DMS153 treated with DMSO at 0.1 percent for 48 hours (cell line): Measurements from ENCODE around the gene GLS.
"Not testable (repeated sequence)": the region's sequence is repeated elsewhere in the genome, so short reads cannot be mapped to it uniquely, and the experiment has no call there.

ENCODE experiments used
- DNase-seq: peaks from one replicate; lab custom pipeline; 2025; ENCODE audit not compliant: unreplicated experiment; lab: John Stamatoyannopoulos, UW

The GLS gene

DNA sequence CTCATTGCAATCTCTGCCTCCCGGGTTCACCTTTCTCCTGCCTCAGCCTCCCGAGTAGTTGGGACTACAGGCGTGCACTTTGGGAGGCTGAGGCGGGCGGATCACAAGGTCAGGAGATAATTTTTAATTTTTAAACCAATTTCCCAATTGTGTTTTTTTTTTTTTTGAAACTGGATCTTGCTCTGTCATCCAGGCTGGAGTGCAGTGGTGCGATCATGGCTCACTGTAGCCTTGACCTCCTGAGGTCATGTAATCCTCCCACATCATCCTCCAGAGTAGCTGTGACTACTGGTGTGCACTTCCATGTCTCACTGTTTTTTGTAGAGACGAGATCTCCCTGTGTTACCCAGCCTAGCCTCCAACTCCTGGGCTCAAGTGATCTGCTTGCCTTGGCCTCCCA lies 49.3 kb downstream of the GLS start:
- DNase-seq, result no peak

DNA sequence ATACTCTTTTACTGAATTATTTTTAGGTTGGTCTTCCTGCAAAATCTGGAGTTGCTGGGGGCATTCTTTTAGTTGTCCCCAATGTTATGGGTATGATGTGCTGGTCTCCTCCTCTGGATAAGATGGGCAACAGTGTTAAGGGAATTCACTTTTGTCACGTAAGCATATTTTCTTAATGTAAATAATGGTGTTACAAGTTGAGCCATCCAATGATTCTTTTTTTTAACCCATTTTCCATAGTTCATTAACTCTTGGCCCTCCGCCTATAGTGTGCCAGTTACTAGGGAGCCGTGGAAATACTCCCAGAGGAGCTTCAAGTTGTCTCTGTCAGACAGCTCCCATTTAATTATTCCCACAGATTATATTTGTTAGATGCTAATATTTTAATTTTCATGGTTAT lies 49.8 kb downstream of the GLS start:
- DNase-seq, result no peak

DNA sequence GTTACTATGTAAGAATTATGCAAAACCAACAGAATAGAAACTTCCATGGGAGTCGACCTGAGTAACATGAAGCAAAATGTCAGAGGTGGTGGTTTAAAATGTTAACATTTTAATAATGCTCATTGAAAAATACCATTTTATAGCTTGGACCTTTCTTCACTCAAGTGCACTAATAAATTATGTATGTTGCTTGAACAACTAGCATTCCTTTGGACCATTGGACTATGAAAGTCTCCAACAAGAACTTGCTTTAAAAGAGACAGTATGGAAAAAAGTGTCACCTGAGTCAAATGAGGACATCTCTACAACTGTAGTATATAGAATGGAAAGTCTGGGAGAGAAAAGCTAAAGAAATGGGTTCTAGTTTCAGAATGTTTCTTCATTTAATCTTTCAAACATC lies 51.9 kb downstream of the GLS start:
- no peak for DNase-seq

DNA sequence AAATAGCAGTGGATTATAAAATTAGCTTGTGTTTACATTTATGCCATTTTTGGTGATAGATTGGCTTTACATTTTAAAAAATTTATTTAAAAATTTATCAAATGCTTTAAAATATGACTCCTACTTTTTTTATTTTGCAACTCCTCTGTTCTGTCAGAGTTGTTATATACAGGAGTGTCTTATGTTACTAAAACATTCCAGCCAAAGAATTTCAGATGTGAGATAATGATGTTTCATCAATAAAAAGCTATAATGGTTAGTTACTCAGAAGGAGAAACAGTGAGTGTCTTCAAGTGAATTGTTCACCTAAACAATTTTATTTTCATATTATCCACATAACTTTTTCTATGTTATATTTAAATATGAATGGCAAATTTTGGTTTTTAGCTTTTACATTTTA lies 52.7 kb downstream of the GLS start:
- no peak for DNase-seq

DNA sequence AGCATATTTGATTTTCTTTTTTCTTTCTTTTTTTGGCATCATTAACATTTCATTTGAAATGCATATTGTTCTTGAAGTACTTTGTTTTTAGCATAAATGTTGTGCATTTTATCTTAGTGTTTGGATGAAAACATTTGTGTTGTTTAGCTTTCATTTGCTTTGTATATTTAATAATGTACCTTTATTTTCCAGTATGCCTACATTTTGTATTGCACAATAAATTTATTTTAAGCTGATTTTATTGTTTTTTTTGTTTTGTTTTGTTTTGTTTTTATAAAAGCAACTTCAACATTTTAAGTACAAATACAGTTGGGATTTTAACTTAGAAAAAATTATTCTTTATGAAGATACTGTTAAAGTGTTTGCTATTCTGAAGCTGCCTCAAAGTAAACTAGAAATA lies 54.4 kb downstream of the GLS start:
- no peak for DNase-seq

DNA sequence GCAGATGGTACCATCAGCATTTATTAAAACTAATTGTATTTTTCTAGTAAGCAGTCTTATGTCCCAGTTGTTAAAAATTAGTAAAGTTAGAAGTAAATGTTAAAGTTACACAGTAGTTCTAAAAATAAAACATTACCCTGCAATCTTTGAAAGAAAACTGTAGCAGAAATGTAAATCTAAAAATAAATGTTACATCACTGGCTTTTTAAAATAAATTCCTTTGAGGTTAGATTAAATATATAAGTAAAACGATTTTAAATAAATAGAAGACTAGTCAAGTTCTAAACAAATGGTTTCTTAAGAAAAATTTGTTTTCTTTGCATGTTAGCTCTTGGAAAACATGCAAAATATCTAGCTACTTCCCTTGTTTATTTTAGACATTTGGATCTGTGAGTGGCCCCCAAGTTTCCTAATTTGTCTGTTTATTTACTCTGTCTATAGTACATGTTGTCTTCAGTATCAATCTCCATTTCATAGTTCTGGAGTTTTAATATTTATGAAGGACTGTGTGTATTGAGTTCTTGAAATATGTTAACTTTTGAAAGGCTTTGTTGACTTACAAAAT lies 58.2 kb downstream of the GLS start:
- DNase-seq, result no peak

DNA sequence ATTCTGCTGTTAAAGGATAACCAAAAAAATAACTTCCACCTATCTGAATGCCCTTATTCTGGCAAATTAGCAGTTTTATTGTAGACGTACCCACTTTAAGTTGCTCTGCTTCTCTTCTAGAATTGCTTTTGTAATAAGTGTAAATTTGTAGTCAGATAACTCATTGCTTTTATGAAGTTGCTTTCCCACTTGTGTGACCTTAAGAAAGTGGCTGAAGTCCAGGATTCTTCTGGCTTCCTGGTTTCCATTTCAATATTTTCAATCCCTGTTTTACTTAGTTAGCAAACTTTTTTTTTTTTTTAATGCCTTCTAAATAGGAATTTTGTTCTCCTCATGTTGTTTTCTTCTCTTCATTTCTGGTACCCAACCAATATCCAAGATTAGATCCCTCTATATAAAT lies 59.8 kb downstream of the GLS start:
- no peak for DNase-seq

DNA sequence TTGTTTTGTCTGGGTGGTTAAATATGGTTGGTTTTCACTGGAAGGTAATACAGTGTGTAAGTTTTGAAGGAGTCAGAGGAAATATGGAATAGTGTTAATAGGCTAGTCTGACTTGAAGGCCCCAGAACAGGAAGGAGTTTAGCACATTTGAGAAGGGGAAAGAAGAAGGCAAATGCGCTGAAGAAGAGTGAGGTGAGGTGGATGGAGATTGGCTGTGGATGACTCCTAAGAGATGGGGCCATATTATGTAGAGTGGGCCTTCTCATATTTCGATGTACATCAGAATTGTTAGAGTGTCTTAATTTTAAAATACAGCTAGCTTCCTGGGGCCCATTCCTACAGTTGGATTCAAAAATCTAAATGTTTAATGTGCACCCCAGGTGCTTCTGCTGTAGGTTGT lies 61.0 kb downstream of the GLS start:
- DNase-seq, result no peak

DNA sequence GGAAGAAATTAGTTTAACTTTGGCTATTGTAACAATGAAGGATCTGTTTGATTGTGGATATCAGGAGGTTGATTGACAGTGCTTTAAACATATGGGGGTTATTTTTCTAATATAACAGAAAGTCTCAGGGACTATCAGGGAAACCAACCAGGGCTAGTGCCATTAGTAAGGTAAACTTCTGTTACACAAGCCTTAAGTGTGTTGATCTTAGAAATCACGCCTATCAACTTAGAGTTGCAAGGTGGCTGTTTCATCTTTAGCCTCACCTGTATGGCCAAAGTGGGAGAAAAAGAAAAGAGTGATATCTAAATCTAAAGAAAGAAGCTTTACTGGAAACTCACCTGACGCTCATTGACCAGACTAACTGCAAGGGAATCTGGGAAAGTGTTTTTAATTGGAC lies 62.1 kb downstream of the GLS start:
- no peak for DNase-seq

DNA sequence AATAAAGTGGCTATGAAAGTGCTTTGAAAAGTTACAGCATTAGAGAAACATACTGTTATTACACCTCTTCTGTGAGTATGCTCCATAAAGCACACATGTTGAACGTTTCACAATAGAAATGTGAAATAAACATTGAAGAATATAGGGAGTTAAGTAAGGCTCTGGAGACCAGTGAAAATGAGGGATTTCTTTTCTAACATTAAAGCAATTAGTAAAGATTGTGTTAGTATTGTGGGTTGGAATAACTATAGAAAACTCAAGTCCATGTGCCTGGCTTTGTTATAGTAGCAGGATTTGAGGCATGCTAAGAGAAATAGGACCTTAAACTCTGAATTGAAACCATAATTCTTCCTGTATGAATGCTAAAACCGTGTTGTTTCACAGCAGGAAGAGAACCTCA lies 63.1 kb downstream of the GLS start:
- no peak for DNase-seq

DNA sequence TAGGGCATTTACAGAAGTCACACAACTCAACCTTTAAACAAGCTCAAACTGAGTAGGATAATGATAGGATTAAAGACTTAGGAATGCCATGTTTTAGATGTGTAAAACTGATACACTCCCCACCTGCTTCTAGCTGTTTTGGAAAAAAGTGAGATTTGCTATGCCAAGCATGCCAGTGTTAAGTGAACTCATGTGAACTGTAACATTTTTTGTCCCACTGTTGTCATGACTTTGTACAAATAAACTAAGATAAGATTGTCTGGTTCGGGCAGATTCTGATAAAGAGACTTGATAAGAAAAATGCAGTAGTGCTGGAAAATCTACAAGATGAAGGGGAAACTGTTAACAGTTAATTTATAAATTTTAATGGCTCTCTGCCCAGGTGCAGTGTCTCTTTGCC lies 66.5 kb downstream of the GLS start:
- DNase-seq, result no peak

DNA sequence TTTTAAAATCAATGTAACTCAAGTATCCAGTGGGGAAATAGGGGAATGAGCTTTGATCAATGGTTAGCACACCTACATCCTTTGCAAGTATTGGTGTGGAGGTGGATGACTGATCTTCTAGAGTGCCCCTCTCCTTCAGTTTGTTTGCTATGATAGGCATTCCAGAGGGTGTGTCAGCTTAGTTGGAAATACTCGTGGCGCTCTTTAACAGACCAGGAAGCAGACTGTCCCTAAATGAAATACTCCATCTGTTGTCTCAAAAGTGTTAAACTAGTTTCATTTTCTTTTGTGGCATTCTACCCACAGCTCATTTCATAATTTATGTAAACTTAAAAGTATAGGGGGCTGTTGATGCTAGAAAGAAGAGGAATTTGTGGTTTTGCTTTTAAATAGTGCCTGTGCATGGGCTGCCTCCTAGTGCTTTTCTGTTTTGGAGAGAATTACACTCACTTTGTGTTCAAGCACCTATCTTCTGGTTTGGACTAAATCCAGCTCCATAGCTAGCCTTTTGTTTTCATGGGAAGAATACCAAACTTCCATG lies 67.2 kb downstream of the GLS start:
- DNase-seq, result peak; percentile 29

DNA sequence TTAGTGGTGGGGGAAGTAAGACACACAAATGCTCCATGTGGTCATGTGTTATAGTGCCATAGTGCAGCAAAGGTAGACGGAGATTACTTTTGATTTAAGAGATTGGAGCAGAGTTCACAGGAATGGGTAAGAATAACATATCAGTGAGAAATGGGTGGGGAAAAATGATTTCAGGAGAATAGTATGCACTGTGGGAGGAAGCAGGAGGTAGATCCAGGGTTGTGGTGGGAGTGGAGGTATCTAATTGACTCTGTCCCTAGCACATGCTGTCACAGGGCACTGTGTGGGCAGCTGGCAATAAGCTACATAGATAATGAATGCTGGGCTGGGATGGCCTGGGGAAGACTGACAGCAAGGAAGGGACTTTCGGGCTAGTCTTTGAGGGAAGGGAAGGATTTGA lies 68.0 kb downstream of the GLS start:
- DNase-seq, result no peak

DNA sequence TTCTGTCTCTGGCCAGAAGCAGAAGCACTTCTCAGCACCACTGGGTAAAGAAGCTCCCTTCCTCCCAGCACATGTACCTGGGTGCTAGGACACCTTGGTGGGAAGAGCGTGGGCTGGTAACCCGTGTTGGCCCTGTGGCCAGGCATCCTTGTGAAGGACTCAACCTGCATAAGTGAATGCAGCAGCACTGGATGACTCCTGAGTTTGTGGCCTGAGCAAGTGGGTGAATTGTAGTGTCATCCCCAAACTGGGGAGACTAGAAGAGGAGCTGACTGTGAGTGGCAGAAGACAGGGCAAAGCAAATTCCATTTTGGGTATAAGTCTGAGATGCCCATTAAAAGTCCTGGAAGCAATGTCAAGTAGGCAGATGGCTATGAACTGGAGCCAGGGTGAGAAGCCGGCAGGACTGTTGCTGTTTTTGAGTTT lies 70.0 kb downstream of the GLS start:
- DNase-seq, result no peak

DNA sequence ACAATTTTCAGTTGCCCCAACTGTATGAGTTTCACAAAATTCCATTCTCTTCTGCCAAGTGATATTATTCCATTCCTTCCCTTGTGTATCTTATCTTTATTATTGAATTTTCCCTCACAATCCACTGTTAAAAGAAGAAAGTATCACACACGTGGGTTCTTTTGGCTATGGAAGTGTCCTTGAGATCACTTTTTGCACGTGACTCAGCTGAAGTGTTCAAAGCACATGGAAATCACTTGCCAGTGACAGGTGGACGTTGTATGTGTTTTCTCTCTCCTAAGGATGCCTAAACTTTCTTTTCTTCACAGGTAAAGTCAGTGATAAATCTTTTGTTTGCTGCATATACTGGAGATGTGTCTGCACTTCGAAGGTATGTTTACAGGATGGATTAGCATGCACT lies 72.6 kb downstream of the GLS start:
- DNase-seq, result no peak

DNA sequence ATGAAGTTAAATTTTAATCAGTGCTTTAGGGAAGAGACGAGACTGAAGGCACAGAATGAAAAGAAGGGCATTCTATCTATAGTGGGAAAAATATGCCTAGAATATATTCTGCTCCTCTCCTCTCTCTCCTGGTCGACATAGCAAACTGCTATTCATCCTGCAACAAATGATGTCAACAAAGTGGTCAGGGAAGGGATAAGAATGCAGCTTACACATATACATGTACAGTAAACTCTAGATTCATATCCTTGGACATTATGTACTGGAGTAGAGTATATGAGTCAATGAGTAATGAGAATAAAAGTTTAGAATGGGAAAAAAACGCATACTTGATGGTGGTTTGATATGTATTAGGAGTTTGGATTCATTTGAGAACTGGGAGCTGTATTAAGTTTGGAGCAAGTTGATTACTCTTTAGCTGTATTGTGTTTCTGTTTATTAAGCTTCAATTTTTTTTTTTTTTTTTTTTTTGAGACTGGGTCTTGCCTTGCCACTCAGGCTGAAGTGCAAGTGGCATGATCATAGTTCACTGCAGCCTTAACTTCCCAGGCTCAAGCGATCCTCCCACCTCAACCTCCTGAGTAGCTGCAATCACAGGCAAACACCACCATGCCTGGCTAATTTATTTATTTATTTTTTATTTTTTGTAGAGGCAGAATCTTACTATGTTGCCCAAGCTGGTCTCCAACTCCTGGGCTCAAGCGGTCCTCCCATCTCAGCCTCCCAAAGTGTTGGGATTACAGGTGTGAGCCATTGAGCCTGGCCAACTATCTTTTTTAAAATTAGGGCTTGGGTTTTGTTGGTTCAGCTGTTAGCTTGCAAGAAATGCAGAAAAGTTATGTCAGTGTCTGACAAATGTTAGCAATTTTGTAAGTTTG lies 79.5 kb downstream of the GLS start:
- no peak for DNase-seq

DNA sequence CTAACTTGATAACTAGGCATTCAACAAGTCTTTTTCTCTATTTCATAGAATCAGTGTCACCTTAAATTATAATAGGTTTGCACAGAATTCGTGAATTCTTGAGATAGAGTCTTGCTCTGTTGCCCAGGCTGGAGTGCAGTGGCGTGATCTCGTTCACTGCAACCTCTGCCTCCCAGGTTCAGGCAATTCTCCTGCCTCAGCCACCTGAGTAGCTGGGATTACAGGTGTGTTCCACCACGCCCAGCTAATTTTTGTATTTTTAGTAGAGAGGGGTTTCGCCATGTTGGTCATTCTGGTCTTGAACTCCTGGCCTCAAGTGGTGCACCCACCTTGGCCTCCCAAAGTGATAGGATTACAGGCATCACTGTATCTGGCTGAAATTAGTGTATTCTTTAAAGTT lies 80.5 kb downstream of the GLS start:
- DNase-seq, result not testable (repeated sequence)

DNA sequence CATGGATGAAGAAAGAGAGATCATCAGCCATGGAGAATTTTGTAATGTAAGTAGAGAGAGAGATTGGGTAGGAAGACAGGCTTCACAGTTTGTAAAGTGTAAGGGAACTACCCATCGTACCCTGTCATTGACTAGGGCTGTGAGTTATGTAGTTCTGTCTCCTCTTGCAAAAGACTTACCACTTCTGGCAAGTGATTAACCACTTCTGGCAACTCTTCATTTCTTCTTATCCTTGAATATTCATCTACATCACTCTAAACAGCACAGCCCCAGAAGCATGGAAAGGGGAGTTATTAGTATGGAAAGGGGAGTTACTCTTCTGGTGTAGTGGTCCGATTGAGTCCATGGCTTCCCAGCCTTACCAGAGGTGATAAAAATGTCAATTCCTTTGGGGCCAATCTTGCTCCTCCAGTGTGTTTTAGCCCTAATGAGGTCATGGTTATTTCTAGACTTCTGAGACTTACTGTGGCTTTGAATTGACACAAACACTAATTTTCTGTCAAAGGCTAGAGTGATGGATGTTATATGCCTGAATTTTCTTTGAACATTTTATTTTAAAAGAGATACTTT lies 81.4 kb downstream of the GLS start:
- DNase-seq, result no peak

DNA sequence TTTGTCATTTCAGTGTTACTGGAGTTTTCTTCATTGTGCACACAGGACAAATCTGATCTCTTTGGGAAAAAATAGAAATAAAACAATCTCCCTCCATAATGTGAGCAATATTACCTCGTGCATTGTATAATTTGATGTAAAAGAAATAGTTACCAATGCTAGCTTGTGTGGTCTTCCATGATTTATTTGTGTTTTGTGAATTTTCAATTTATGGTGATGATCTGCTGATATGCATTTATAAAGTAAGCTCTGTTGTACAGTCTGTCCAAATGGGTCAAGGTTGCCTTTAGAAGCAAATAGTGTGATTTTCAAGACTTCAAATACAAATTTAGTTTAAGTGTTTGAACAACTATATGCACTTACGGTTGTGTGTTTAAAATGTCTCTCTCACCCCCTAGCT lies 82.5 kb downstream of the GLS start:
- DNase-seq, result no peak

DNA sequence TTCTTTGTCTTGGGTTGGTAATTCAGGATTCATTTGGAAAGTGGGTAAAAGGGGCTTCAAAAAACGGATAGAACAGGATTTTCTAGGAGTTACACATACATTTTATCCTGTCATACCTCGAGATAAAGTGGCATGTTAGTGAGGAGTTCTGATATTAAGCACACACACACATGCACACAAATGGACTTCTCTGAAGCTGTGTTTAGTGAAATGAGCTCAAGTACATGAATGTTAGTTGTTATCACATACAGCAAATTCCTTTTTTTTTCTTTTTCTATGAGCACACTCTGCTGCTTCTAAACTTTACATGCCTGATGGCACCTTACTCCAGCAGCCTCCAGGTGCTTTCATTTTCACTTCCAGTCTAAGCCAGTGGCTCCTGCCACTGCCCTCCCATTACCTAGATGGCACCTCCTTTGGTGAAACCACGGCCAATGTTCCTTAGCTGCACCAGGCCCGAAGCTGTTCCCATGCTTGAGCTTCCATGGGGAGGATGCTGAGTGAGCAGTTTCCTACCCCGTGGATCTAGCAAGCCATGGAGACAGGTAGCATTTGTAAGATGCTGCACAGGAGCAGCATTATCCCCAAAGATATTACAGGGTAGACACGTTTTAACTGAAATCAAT lies 83.7 kb downstream of the GLS start:
- DNase-seq, result no peak

DNA sequence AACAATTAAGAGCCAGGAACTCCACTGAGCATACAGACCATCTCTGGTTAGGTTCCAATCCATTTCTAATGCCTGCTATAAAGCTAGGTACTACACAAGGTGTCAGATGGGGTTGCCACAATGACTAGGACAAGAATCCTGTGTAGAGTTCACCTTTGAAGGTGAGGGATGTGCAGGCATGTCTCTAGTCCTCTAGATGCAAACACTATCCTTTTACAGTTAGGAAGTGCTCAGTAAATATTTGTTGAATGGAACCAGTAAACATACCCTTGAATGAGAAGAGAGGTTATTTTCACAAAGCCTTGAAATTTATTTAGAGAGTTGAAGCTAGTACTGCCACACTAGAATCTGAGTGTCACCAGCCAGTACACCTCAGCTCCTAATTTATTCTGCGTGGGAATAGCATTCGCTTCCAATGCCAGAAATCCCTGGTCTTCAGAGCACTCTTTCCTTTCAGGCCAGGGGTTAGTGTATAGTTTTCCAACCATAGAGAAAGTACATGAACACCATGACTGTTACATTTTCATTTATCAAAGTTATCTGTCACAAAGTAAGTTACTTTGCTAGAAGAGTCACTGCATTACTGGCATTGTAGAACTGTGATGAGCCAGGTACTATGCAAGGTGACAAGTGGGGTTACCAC lies 85.1 kb downstream of the GLS start:
- DNase-seq, result no peak
